HEK293T (cell line): ENCODE data around the gene POLD2.

Experiments
- ARNT ChIP-seq: fragments of 450-650 bp; IDR thresholded peaks from 2 replicates; pipeline ENCODE4 v1.6.1; 2017; ENCODE audit warnings: mild to moderate bottlenecking
- BHLHE40 ChIP-seq: fragments of 450-650 bp; IDR thresholded peaks from 2 replicates; pipeline ENCODE4 v1.6.1; 2016; ENCODE audit warnings: mild to moderate bottlenecking, moderate library complexity, borderline replicate concordance
- CTBP1 ChIP-seq: fragments of 450-650 bp; IDR thresholded peaks from 2 replicates; pipeline ENCODE4 v1.6.1; 2016; ENCODE audit warnings: borderline replicate concordance
- ELF4 ChIP-seq: fragments of 450-650 bp; IDR thresholded peaks from 2 replicates; pipeline ENCODE4 v1.6.1; 2017; ENCODE audit warnings: antibody characterized with exemption
- FOXA1 ChIP-seq: fragments of 450-650 bp; IDR thresholded peaks from 2 replicates; pipeline ENCODE4 v1.6.1; 2016; ENCODE audit warnings: mild to moderate bottlenecking
- FOXK2 ChIP-seq: fragments of 450-650 bp; IDR thresholded peaks from 2 replicates; pipeline ENCODE4 v1.6.1; 2016; ENCODE audit warnings: mild to moderate bottlenecking
- FOXM1 ChIP-seq: fragments of 450-650 bp; IDR thresholded peaks from 2 replicates; pipeline ENCODE4 v1.6.1; 2017; ENCODE audit warnings: mild to moderate bottlenecking, borderline replicate concordance
- HDGF ChIP-seq: fragments of 450-650 bp; IDR thresholded peaks from 2 replicates; pipeline ENCODE4 v1.6.1; 2017; ENCODE audit warnings: antibody characterized with exemption, borderline replicate concordance
- L3MBTL2 ChIP-seq: fragments of 450-650 bp; conservative IDR thresholded peaks from 2 replicates; pipeline ENCODE4 v1.6.1; 2016; ENCODE audit warnings: mild to moderate bottlenecking
- NFRKB ChIP-seq: fragments of 450-650 bp; IDR thresholded peaks from 2 replicates; pipeline ENCODE4 v1.6.1; 2016; ENCODE audit warnings: mild to moderate bottlenecking, moderate library complexity
- SP1 ChIP-seq: fragments of 450-650 bp; IDR thresholded peaks from 2 replicates; pipeline ENCODE4 v1.6.1; 2017
- SUZ12 ChIP-seq: fragments of 450-650 bp; IDR thresholded peaks from 2 replicates; pipeline ENCODE4 v1.6.1; 2016; ENCODE audit warnings: mild to moderate bottlenecking
- TARDBP ChIP-seq: fragments of 450-650 bp; IDR thresholded peaks from 2 replicates; pipeline ENCODE4 v1.6.1; 2016

GRCh38 chr7:44101303-44101965 is 21.9 kb downstream of the POLD2 start:
- TF ChIP-seq HDGF (no peak), SUZ12 (no peak), FOXA1 (no peak), NFRKB (no peak), CTBP1 (no peak), BHLHE40 (no peak), ELF4 (no peak), L3MBTL2 (no peak), FOXK2 (no peak), SP1 (no peak), FOXM1 (no peak), ARNT (no peak), TARDBP (no peak)
